ENCODE data around the gene TRIML1.

- TF ChIP-seq POLR2A (IDR thresholded peaks at IDR 0.05) = no peak
- TF ChIP-seq CTCF (IDR thresholded peaks at IDR 0.05) = no peak
These were observed 17.7 kb upstream of the TRIML1 start for GRCh38 chr4:188121530-188121929.

Measured in lower leg skin (tissue), 3 donors.